Erythroblast (primary cell): ENCODE results near the gene ARL15.

Experiments used
- DNase-seq, 2 experiments: peaks; one replicate each; lab custom pipeline; 2025; lab: John Stamatoyannopoulos, UW
- GATA1 ChIP-seq: IDR thresholded peaks from 2 replicates; pipeline ENCODE4 v1.6.1; 2011; ENCODE audit warnings: low read depth, mild to moderate bottlenecking, control low read depth, low read length, moderate library complexity
- POLR2A ChIP-seq: IDR thresholded peaks from 2 replicates; pipeline ENCODE4 v1.6.1; 2011; ENCODE audit warnings: mild to moderate bottlenecking, low read length

Gene ARL15

DNA sequence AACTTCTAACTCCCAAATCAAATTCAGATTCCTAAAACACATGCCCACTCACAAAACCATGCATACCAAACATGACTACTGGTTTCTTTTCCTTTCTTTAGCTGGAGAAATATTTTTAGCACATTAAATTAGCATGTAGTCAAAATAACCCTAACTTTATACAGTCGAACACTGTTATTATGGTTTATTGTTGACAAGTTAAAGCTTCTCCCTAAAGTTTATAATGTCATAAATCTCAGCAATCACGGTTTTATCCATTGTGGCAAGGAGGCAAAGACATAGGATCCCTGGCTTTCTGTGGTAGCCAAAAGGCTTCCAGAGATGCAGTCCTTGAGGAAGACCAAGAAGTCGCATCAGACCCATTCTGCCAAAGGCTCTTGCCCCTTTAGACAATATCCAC is 27.5 kb downstream of the ARL15 start:
- no peak for TF ChIP-seq GATA1
- no peak for TF ChIP-seq POLR2A

DNA sequence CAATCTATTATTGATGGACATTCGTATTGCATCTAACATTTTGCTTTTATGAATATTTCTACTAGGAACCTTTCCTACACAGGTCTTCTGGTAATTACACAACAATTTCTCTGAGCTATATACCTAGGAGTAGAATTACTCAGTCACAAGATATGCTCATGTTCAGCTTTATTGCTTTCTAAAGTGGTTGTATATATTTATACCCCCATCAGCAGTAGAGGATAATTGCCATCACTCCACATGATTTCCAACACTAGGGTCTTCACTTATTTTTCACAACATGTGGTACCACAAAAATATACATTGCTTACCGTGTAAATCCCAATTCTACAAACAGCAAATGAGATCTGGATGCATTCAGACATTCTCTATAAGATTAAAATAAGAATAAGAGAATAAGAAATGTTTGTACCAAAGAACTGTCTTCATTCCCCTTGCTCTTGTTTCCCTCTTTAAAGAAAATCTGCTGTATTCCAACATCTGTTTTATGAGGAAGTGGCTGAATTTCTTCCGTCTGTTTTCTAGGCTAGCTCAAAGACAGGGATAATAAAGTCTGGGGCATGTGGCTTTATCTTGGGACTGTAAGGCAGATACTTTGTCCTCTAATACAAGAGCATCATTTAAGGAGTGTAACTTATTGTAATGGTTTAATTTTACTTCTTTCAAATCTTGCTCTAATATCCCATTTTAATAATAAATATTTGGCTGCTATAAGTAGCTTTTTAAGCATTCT is 28.2 kb downstream of the ARL15 start:
- TF ChIP-seq GATA1 (no peak), POLR2A (no peak)

More for the DNA sequence above, 27.5 kb downstream of the ARL15 start:
- DNase-seq, result no peak

DNA sequence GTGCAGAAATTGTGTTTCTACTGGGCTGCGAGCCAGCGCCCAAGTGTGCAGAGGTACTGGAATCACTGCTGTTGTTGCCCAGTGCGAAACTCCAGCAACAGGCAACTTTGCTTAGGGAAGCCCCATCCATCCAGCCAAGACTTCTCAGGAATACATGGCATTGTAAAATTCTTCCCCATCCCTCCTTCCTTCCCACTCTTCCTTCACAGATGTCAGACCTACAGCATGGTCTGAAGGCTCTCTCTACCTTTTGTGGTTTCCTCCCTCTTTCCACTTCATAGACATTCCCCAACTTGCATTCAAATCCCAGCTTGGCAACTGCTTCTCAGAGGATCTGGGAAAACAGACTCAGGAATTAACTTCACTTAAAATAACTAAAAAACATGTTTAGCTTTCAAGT is 30.4 kb downstream of the ARL15 start:
- no peak for DNase-seq
- no peak for TF ChIP-seq POLR2A
- no peak for TF ChIP-seq GATA1

More for the DNA sequence above, 28.2 kb downstream of the ARL15 start:
- DNase-seq, result no peak

DNA sequence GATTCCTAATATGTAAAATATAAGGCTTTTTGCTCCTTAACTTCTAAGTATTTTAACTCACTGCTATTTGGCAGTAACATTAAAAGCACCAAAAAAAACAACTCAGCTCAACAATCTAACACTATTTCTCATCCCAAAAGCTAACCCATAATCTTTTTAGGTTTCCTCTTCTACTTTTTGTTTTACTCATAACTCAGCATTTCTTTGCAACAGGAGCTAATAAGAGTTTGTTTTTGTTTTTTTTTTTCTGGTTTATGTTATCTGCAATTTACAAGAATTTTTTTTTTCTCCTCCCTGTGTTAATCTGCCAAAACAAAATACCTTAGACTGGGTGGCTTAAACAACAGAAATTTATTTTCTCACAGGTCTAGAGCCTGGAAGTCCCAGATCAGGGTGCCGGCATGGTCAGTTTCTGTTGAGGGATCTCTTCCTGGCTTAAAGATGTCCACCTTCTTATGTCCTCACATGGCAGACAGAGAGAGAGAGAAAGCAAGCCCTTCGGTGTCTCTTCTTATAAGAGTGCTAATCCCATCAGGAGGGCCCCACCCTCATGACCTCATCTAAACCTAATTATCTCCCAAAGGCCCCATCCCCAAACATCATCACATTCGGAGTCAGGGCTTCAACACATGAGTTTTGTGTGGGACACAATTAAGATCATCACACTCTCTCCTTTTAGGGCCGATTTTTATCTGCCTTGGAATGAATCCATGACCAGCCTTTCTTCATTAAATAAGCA is 31.2 kb downstream of the ARL15 start:
- DNase-seq, result no peak
- TF ChIP-seq GATA1 (no peak), POLR2A (no peak)

DNA sequence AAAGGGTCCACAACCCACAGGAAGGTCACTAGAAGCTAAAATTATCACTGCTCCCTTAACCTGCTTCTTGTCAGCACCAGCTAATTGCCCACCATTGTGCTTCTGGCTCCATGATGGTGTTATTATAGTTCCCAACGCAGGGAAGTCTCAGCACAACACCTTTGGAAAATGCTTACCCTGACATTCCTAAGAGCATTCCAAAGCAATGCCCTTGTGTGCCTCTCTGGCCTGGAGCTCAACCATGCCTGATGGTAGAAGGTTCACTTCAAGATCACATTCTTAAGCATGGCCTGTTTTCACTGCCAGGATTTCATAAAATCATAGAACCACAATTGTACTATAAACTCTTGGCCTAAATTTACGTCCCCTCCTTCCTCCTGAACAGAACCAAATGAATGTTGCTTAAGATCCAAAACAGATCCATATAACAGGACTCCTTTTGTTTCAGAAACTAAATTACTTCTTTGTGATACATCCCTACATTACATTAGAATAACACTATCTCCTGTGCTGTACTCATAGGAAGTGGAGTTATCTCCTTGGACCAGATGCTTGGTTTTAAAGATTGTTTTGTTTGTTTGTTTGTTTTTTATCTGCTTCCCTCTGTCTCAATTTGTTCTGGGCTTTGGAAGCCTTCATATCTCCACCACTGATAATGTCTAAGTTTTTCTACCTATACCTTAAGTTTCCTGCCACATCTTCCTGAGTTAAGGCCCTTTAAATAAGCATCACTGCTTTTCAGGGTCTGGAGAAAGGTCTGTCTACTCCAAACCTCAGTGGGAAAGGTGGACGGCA is 32.1 kb downstream of the ARL15 start:
- no peak for TF ChIP-seq POLR2A
- no peak for TF ChIP-seq GATA1
- peak in 1 of 2 experiments; percentile 54 for DNase-seq

DNA sequence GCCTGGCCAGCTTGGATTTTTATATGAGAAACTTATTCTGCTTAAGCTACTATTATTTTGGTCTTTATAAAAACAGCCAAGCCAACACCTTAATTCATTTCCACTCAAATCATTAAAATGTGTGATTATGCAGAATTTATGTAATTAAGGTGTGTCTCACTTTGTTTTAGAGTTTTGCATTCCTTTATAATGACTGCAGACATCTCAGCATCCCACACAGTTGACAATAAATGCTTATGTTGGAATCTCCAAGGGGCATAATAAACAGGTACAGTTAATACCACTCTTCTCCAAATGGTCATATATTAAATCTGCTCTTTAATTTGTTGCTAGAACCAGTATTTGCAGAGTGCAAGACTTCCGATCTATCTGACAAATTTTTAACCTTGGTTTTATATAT is 34.3 kb downstream of the ARL15 start:
- TF ChIP-seq GATA1 (no peak), POLR2A (no peak)
- no peak for DNase-seq

DNA sequence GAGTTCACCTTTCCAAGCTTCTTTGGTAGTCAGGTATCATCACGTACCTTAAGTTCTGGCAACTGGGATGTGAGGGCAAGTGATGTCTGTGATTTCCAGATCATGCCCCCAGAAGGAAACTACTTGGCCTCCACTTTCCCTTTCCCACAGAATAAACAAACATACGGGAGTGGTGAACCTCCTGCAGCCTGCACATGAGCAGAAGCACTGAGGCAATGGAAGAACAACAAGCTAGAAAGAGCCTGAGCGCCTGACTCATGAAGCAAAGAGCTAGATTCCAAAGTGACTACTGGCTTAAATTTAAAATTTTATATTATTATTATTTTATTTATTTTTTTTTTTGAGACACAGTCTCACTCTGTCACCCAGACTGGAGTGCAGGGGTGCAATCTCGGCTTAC is 35.0 kb downstream of the ARL15 start:
- DNase-seq, result no peak
- no peak for TF ChIP-seq GATA1
- no peak for TF ChIP-seq POLR2A

DNA sequence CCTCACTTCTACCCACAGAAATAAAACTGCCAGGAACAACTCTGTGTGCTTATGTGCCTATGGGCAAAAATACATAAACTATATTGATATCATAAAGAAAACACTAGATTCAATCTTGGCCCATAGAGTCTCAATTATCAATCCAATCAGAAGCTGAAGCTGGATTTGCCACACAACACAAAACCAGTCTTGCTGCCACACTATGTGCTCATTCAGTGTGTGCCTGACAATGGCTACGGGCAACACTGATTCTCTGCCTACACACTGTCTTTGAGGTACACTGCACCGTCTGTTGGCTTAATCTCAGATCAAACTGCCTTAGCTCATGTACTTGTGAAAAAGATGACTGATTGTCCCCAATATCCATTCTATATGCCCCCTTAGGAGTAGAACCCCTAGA is 35.4 kb downstream of the ARL15 start:
- no peak for DNase-seq
- TF ChIP-seq GATA1 (no peak), POLR2A (no peak)

DNA sequence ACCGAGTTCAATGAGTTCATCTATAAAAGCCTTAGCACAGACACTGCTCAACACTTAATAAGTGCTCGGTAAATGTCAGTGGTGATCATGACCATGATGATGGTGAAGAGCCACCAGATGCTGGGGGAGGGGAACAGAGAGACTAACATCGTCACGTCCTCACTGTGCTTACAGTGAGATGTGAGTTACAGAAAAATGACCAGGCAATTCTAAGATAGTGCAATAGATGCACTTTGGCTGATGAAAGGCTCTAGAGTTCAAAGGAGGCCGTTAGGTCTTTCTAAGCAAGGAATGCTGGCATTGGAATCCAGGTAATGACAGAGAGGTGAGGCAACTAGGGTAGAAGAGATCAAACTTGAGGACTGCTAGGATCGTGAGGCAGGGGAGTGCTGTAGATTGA is 36.7 kb downstream of the ARL15 start:
- DNase-seq, result peak in 1 of 2 experiments; percentile 10
- TF ChIP-seq POLR2A (no peak), GATA1 (no peak)

DNA sequence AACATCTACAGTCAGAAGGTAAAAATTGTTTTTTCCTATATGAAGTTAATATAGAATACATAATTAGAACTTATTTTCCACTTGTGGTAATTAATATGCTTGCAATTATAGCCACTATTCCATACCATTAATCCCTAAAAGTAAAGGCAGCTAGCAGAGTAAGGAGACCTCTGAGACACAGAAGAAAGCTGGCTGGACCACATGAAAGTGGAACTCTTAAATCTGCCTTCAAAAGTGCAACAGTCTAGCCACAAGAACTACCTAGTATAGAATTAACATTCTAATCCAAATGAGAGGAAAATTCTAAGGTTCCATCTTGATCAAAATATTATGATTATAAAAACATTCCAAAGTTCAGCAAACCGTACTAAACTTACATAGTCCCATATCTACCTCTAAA is 37.6 kb downstream of the ARL15 start:
- TF ChIP-seq GATA1 (no peak), POLR2A (no peak)
- no peak for DNase-seq

DNA sequence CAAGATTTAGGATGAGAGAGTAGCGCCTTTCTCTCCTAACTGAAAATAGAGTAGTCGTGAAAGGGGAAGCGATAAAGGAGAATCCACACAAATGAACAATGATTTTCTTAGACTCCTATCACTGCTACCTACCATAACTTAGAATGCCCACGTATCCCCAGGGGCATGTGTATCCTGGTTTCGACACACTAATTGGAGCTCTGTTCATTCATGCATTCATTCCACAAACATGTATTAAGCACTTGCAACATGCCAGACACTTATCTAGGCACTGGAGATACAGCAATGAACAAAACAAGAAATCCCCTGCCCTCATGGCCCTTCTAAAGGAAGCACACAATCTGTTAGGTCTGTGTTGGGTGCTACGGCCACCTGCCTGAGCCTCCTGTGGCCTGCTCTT is 40.0 kb downstream of the ARL15 start:
- no peak for TF ChIP-seq GATA1
- no peak for TF ChIP-seq POLR2A
- DNase-seq, result no peak

DNA sequence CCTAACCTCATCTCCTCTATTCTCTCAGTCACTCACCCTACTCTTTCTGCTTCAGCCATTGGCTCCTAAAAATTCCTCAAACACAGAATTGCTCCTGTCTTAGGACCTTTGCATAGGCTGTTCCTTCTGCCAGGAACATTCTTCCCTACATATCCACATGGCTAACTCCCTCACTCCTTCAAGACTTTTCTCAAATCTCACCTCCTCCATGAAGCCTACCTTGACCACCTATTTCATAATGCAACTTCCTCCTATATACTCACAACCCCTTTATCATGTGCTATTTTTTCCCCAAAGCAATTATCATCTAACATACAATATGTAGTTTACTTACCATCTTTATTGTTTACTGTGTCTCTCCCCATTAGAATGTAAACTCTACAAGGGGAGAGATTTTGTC is 45.8 kb downstream of the ARL15 start:
- no peak for DNase-seq
- no peak for TF ChIP-seq GATA1

DNA sequence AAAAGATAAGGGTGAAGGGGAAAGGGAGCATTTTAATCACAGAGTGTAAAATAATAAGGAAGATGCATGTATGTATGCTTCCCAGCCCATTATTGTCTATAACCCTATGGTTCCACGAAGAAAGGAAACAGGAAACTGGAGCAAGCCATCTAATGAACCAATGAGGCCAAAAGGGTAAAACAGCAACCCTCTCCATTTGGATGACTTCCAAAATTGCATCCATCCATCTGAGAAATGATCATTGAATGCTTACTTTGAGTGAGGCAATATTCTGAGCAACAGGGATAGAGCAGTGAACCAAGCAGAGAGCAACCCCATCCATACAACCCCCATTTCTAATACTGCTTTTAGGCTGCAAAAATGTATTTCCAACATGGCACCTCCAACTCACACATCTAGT is 46.9 kb downstream of the ARL15 start:
- peak in 1 of 2 experiments; percentile 5 for DNase-seq
- TF ChIP-seq GATA1, result no peak
- no peak for TF ChIP-seq POLR2A

DNA sequence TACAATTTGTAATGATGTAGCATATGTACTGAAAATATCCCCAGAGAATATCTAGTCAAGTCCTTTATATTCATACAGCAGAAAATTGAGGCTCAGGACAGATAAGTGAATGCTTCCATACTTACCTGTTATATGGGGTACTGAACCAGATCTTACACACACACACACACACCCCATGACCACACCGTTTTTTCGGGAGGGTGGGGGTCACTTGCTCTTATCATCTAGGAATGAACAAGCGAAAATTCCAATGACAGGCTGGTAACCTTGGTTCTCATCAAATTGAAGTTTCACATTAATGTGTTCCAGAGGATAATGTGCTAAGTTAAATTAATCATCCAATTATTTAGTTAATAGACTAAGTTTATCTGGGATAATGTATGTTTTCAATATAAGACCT is 48.8 kb downstream of the ARL15 start:
- TF ChIP-seq POLR2A, result no peak
- no peak for TF ChIP-seq GATA1

More for the DNA sequence above, 48.8 kb downstream of the ARL15 start:
- DNase-seq, result peak; percentile 71 to 74
